Heart right ventricle (tissue), 16 donors: ENCODE results near the gene TNRC6B. TPM values are rescaled to one million over a fixed set of nuclear protein-coding genes. Genes with fewer than 3 reads are reported as not detected.
"Not testable (repeated sequence)": the region's sequence is repeated elsewhere in the genome, so short reads cannot be mapped to it uniquely, and the experiment has no call there.

ENCODE experiments used
- ATAC-seq, 8 donors: fragments of 200-7000 bp; cut with Tn5 transposase; one replicate each; pipeline ENCODE4 v1.9.1; 2020; ENCODE audit warnings: mild to moderate bottlenecking in 8 of 8, moderate library complexity in 8 of 8, moderate number of reproducible peaks in 1 of 8
- DNase-seq, 2 donors: peaks; one replicate each; pipeline ENCODE4 v3.0.0-alpha.2; 2020
- H3K27ac ChIP-seq, 10 donors: fragments of 200-600 bp; sonication (generic) in 2 of 10; one replicate each; pipeline versions ENCODE4 v1.5.0 to v1.8.0; 2020 to 2022; ENCODE audit warnings: mild to moderate bottlenecking in 3 of 10
- H3K27me3 ChIP-seq, 7 donors: fragments of 200-600 bp; one replicate each; pipeline ENCODE4 v1.8.0; 2021 to 2022; ENCODE audit warnings: mild to moderate bottlenecking in 2 of 7
- H3K36me3 ChIP-seq, 9 donors: fragments of 200-600 bp; sonication (generic) in 1 of 9; one replicate each; pipeline versions ENCODE4 v1.5.0 to v1.8.0; 2020 to 2022; ENCODE audit warnings: mild to moderate bottlenecking in 2 of 9
- H3K4me1 ChIP-seq, 9 donors: fragments of 200-600 bp; sonication (generic) in 1 of 9; one replicate each; pipeline versions ENCODE4 v1.5.0 to v1.8.0; 2020 to 2022; ENCODE audit warnings: mild to moderate bottlenecking in 4 of 9
- H3K4me3 ChIP-seq, 10 donors: fragments of 200-600 bp; sonication (generic) in 2 of 10; one replicate each; pipeline versions ENCODE4 v1.5.0 to v1.8.0; 2020 to 2022; ENCODE audit warnings: mild to moderate bottlenecking in 7 of 10, moderate library complexity in 2 of 10
- H3K9me3 ChIP-seq, 11 donors: fragments of 200-600 bp in 10 of 11; sonication (generic) in 2 of 11; one replicate each; pipeline versions ENCODE4 v1.5.0 to v1.8.0; 2013 to 2022; ENCODE audit warnings: mild to moderate bottlenecking in 2 of 11, control low read depth in 1 of 11, moderate library complexity in 1 of 11
- CTCF ChIP-seq, 9 donors: fragments of 200-600 bp; sonication (generic) in 2 of 9; IDR thresholded peaks; one replicate each; pipeline versions ENCODE4 v1.5.0 to v1.8.0; 2021 to 2022; ENCODE audit warnings: antibody characterized with exemption in 9 of 9, mild to moderate bottlenecking in 5 of 9, moderate library complexity in 1 of 9
- WGBS, 2 donors: extraction: QIAGEN DNeasy Blood & Tissue Kit; methylation state at CpG; one replicate each; pipeline ENCODE4 v1.1.7; 2013; ENCODE audit warnings: inconsistent platforms in 1 of 2; 5-methylcytosine and 5-hydroxymethylcytosine counted together
- intact Hi-C, 10 donors: fragments of 100-400 bp; cut with DNase I; formaldehyde crosslinking; loops; one replicate each; pipeline versions ENCODE4 v1.11.1 to v1.14.2; 2022
- polyA plus RNA-seq, 2 donors: library from polyadenylated mRNA; stranded (reverse); fragments of 200-250 nt; gene quantifications; one replicate each; pipeline ENCODE4 v1.2.3, GENCODE V29; 2013
- total RNA-seq, 10 donors: library from RNA; stranded (reverse); fragmentation: NEBNext Ultra II Directional in 3 of 10; extraction: Animal tissue kit (Norgen Biotek cat#: 25700) in 3 of 10; gene quantifications; one replicate each; pipeline versions ENCODE4 v1.2.1 to v1.2.4, GENCODE V29; 2021 to 2023
- donor health status: Arrhythmogenic right ventricular cardiomyopathy.
- donor health status: ischemic (EF 13 %, LVEDD 7.1; RV severe dilation, severe dysfunction).
- donor health status: healthy with polysubstance abuse.
- donor health status: DM: no; HTN: yes; CAD: no.
- donor health status: DM: no; HTN: no; CAD: no.
- donor health status: ischemic (EF 25% LVEDD 6.9; RV normal size, moderate dysfunction).
- donor health status: ischemic (EF 25% LVEDD 5.7; RV mildly dilated, moderate dysfunction).
- donor health status: healthy.
- donor health status: DM: yes; HTN: yes; CAD: no.
- donor health status: Ischemic cardiomyopathy.
- donor health status: ischemic (EF 35%, LVEDD 5.7; RV mildly dilated, moderate dysfunction).
- donor health status: nonischemic (EF 11% LVEDD 7.7; RV severe dilation, severe dysfunction).
- donor health status: DM: yes; HTN: yes; CAD: no.
- donor health status: PGD.
- donor health status: ischemic (EF 29% LVEDD 5.4; RV normal size, mild dysfunction).
- donor health status: nonischemic (EF 23%, LVEDD 6.1; RV moderate dilation, normal function).

TNRC6B gene
- total and polyA plus RNA-seq, 12 donors = 1.7 to 62.5 (median 53.9) TPM

- Histone ChIP-seq H3K27me3 (no peaks in the 10 kb centered on the region), H3K4me3 (no peak overlapping the region), H3K36me3 (peaks cover 0 to 13% (median 0%) of the 10 kb centered on the region in 9 donors), H3K27ac (no peak overlapping the region), H3K9me3 (no peaks in the 10 kb centered on the region), H3K4me1 (peaks cover 0 to 13% (median 0%) of the 10 kb centered on the region in 9 donors)
- no peak for TF ChIP-seq CTCF (IDR thresholded peaks at IDR 0.05)
- 98 to 99% methylated on average over 2 of the region's 2 CpGs for WGBS, 2 donors
- intact Hi-C loops = no loop called here
- DNase-seq = no peak
- ATAC-seq = no peak
Measured at GRCh38 chr22:40377931-40378330, 200.2 kb downstream of the TNRC6B start.

- H3K27me3 ChIP-seq, intact Hi-C loops, H3K27ac ChIP-seq, H3K36me3 ChIP-seq, ATAC-seq, H3K4me3 ChIP-seq, H3K9me3 ChIP-seq, DNase-seq: not testable (repeated sequence)
- 94 to 97% methylated on average over 11 of the region's 11 CpGs for WGBS, 2 donors
- H3K4me1 ChIP-seq = peaks cover 0 to 15% (median 2%) of the 10 kb centered on the region in 9 donors
Measured at GRCh38 chr22:40378448-40378847, 200.7 kb downstream of the TNRC6B start.

GRCh38 chr22:40381461-40381860 lies 203.7 kb downstream of the TNRC6B start:
- WGBS, 2 donors = 97% methylated on average over 3 of the region's 3 CpGs
- Histone ChIP-seq H3K9me3 (no peaks in the 10 kb centered on the region), H3K27me3 (no peaks in the 10 kb centered on the region), H3K4me1 (peaks cover 0 to 41% (median 8%) of the 10 kb centered on the region in 9 donors), H3K36me3 (no peaks in the 10 kb centered on the region), H3K4me3 (no peak overlapping the region), H3K27ac (no peak overlapping the region)
- ATAC-seq = no peak
- DNase-seq = no peak
- intact Hi-C loops = no loop called here
- no peak for TF ChIP-seq CTCF (IDR thresholded peaks at IDR 0.05)

- no peak for TF ChIP-seq CTCF (IDR thresholded peaks at IDR 0.05)
- Histone ChIP-seq H3K9me3 (no peaks in the 10 kb centered on the region), H3K4me3 (no peak overlapping the region), H3K4me1 (peaks cover 0 to 34% (median 10%) of the 10 kb centered on the region in 9 donors), H3K36me3 (no peaks in the 10 kb centered on the region), H3K27ac (peak overlapping the region in 1 of 10 donors; percentile 16), H3K27me3 (no peaks in the 10 kb centered on the region)
- ATAC-seq (peak in 3 of 8 donors; percentile 34 to 54 (median 38)), DNase-seq (no peak)
- WGBS, 2 donors = 70 to 72% methylated on average over 3 of the region's 3 CpGs
- intact Hi-C loops = no loop called here
Measured at GRCh38 chr22:40383905-40384304, 206.2 kb downstream of the TNRC6B start.

- no peak for TF ChIP-seq CTCF (IDR thresholded peaks at IDR 0.05)
Measured at GRCh38 chr22:40385036-40385782, 207.5 kb downstream of the TNRC6B start.

More at GRCh38 chr22:40385036-40385782, 207.5 kb downstream of the TNRC6B start:
- ATAC-seq (no peak), DNase-seq (no peak)
- Histone ChIP-seq H3K36me3 (no peaks in the 10 kb centered on the region), H3K4me3 (peak overlapping the region in 1 of 10 donors; percentile 12), H3K27ac (peak overlapping the region in 1 of 10 donors; percentile 27), H3K9me3 (no peaks in the 10 kb centered on the region), H3K27me3 (no peaks in the 10 kb centered on the region), H3K4me1 (peaks cover 0 to 34% (median 10%) of the 10 kb centered on the region in 9 donors)
- intact Hi-C loops = no loop called here
- 74 to 76% methylated on average over 10 of the region's 10 CpGs for WGBS, 2 donors
